ENCODE data around the gene CLRN1.

GRCh38 chr3:151003029-151003767 lies 30.7 kb upstream of the CLRN1 start:
- TF ChIP-seq CTCF (IDR thresholded peaks at IDR 0.05) (no peak), CHD2 (IDR thresholded peaks at IDR 0.05; ENCODE audit: low read length, partially characterized antibody) (no peak), TAF1 (IDR thresholded peaks at IDR 0.05; ENCODE audit: borderline replicate concordance, low read depth, low read length) (no peak)

Measured in SK-N-SH (cell line).